Measurements from ENCODE around the gene SLC49A3.

GRCh38 chr4:687971-688853 lies 739 bp downstream of the SLC49A3 start:
- TF ChIP-seq CTCF (conservative IDR thresholded peaks at IDR 0.05 in 1 of 2, IDR thresholded peaks at IDR 0.05 in 1 of 2; ENCODE audit: low read depth in 1 of 2, low read length in 2 of 2) (no peak), EZH2 (IDR thresholded peaks at IDR 0.05; ENCODE audit: low read length, missing control alignments) (no peak)
